Fibroblast of skin of back (primary cell): ENCODE measurements around the gene LINGO3. TPM values are rescaled to one million over a fixed set of nuclear protein-coding genes. Genes with fewer than 3 reads are reported as not detected.
A peak's percentile ranks its signal among the peaks of the same experiment; 100 is the strongest.
"Not testable (repeated sequence)": the region's sequence is repeated elsewhere in the genome, so short reads cannot be mapped to it uniquely, and the experiment has no call there.

Source experiments
- DNase-seq: peaks from one replicate; pipeline ENCODE4 v3.0.0-alpha.2; 2013
- polyA plus RNA-seq, 2 experiments: library from polyadenylated mRNA; unstranded; fragments of 120-200 nt; gene quantifications; one replicate each; pipeline ENCODE4 v1.2.1, GENCODE V29; 2013; ENCODE audit not compliant: insufficient read length in 2 of 2

LINGO3 gene, protein sequence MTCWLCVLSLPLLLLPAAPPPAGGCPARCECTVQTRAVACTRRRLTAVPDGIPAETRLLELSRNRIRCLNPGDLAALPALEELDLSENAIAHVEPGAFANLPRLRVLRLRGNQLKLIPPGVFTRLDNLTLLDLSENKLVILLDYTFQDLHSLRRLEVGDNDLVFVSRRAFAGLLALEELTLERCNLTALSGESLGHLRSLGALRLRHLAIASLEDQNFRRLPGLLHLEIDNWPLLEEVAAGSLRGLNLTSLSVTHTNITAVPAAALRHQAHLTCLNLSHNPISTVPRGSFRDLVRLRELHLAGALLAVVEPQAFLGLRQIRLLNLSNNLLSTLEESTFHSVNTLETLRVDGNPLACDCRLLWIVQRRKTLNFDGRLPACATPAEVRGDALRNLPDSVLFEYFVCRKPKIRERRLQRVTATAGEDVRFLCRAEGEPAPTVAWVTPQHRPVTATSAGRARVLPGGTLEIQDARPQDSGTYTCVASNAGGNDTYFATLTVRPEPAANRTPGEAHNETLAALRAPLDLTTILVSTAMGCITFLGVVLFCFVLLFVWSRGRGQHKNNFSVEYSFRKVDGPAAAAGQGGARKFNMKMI
- not detected for polyA plus RNA-seq (2013, experiment 1 of 2; ENCODE audit: insufficient read length)
- not detected for polyA plus RNA-seq (2013, experiment 2 of 2; ENCODE audit: insufficient read length)

DNA sequence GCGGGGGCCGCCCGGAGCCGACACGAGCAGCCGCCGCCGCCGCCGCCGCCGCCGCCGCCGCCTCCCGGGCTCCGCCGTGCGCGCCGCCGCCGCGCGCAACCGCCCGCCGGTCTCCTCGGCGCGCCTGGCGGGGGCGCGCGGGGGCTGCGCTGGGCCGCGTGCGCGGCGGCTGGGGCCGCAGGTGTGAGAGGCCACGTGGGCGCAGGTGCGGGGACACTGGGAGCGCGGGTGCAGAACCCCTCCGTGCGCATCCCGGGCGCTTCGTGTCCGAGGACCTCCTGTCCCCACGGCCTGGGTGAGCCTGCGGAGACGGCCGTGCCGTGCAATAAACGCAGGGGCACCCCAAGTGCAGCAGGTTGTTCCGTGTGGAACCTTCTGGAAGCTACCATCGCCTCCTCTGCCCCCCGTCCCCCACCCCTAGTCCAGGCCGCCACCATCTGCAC is at the start of gene LINGO3:
Gene LINGO3 (minus strand): TSS at position 41 of the 443 bp plus-strand sequence. CDS start 16,378 bp downstream, outside the sequence.
- DNase-seq: no peak

DNA sequence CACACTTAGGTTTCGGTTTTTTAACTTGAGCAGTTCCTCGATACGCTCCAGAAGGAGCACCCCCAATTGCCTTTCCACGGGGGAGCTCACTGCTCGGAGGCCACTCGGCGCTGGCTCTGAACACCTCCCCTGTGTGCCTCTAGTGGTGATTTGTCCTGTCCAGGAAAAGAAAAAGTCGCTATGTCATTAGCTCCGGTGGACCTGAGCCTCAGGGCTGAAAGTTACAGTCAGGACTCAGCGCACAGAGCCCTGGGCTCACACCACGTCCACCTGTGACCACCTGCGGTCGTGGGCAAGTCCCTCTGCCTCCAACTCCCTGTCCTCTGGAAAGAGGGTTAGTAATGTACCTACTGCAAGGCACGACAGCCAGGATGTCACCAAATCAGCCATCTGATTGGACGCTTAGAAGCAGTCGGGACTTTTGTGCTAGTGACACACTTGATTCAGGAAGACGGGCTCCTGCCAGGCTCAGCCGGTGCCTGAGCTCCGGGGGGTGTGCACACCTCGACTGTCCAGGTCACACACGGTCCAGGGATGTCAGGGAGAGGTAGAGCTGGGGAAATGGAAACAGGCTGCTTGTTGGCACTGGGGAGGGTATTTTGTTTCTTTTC is 48.2 kb upstream of the LINGO3 start:
- DNase-seq: no peak

DNA sequence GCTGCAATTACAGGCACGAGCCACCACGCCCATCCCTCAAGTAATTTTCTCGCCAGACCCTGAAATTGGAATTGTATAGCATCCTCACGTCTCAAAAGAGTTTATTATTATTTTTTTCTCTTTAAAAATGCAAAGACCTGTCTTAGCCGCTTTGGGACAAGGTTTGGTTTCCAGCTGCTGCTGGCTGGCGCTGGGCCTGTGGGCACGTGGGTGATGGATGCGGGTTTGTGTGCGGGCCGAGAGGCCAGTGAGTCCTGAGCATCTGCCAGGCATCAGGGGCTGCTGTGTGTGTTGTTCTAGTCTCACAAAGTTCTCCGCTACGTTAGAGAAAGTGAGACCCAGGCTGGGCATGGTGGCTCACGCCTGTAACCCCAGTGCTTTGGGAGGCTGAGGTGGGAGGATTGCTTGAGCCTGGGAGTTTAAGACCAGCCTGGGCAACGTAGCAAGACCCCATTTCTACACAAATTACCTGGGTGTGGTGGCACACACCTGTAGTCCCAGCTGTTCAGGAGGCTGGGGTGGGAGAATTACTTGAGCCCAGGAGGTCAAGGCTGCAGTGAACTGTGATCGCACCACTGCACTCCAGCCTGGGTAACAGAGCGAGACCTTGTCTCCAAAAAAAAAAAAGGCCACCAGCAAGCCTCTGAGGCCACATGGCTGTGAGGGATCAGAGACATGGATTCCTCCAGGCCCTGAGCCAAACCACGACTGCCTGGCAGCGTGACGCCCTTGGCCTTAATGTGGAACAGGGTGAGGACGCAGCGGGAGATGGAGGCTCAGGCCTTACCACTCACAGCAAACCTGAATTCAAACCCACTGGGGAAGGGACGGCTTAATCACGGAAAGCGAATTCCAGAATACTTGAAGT is 47.4 kb upstream of the LINGO3 start:
- DNase-seq: peak; percentile 76

DNA sequence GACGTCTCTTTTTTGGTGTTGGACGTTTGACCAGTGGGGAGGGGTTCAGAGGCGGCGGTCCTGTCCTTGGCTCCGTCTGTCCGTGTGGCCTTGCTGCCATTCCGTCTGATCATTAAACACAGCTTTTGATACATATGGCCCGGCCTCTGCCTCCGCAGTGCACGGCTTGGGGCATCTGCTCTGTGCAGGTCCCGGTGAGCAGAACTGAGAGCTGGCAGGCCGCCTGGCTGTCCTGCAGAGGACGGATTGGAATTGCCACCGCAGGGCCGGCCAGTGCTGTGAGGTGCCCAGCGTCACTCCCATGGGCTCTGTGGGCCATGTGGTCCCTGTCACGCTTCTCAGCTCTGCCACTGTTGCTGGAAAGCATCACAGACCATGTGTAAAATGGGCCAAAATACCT is 46.7 kb upstream of the LINGO3 start:
- DNase-seq: no peak

DNA sequence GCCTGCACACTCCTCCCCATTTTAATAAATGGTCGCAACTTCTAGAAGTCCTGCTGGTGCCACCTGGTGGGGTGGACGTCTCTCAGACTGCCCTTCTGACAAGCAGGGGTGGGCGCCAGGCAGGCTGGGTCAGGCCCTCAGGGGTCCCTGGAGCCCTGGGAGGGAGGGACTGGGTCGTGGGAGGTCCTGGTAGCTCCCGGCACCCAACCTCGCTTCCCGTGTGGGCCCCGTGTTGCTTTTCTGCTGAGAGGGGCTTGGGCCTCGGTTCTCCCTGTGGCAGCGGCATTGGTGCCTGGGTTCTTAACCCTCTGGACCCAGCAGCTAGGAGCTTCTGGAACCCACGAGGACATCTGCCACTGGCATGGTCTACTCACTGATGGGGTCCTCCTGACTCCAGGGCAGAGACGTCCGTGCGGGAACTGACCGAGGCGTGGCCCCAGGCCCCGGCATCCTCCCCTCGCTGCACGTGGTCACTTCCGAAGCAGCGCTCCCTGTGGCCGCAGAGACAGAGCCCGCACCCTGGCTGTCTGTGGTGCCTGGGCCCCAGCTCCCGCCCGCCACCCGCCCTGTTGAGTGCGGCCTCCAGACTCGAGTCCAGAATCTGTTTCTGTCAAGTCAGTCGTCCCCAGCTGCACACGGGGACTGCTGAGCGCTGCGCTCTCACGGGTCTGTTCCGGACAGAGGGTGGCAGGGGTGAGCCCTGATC is 46.1 kb upstream of the LINGO3 start:
- no peak for DNase-seq

DNA sequence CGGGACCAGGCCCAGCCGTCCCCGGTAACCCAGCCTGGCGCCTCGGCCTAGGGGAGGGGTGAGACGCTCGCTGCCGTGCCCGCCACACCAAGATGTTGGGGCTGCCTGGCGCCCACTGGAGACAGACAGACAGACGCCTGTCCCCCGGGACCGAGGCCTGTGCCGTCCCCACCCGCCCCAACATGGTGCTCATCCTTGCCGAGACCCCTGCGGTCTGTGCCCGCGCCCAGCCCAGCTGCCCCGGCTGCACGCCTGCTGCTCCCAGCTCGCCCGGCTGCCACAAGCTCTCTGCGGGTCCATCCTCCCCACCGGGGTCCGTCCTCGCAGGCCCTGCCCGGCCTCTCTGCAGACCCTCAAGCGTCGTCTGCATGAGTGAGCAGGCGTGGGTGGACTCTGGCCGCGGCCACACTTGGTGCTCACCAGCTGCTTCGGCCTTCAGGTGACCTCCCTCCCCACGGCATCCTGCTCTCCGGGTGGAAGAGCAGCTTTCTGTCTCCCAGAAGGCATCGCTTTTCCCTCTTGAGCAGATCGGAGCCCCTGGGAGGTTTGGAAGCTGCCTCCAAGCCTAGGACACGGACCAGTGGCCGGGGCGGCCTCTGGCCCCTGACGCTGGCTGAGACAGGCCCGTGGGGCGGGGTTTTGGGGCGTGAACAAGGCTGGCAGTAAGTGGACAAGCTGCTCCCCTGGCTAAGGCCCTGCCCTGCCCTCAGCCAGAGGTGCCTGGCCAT is 45.4 kb upstream of the LINGO3 start:
- no peak for DNase-seq

DNA sequence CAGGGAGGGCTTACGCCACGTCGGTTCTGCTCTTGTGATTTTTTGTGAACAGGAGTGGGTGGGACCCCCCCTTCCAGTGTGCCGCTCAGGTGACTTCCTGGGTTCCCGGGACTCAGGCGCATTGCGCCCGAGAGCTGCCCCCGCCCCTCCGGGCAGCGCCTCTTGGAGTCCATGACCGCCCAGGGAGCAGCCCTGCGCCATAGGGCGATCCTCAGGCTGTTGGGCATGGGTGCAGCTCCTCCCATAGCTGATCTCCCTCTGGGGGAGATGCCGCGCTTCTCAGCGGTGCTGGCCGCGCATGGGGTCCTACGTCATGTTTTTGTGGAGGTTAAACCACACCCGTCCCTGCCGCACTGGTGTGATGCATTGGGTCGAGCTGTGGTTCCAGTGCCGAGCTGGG is 44.2 kb upstream of the LINGO3 start:
- no peak for DNase-seq

DNA sequence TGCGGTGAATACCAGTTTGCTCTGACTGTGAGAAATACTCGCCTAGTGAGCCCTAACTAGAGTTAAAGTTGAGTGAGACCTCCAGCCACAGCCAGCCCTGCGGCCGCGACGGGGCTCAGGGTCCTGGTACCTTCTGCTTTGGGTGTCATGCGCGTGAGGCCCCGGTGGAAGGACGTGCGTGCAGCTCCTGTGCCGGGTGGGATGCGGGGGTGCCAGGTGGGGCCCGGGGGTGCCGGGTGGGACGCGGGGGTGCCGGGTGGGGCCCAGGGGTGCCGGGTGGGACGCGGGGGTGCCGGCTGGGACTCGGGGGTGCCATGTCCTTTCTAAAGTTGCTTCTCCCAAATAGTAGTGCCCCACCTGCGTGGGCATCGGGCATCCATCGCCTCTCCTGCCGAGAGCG is 43.6 kb upstream of the LINGO3 start:
- no peak for DNase-seq

DNA sequence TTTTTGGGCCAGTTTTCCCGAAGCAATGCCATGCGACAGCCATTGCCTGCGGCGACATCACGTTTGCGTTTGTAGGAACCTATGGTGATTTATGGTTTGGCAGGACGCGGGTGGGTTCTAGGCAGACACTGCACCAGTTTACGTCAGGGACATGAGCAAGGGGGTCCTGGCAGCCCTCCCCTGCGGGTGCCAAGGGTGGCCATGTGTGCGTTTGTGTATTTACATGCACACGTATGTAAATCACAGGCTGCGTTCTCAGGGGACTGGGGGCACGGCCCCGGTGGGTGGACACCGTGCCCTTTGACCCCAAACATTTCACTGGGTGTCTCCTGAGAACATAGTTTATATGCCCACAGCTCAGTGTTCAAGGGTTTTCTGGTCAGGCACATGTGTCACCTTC is 42.7 kb upstream of the LINGO3 start:
- DNase-seq: no peak

DNA sequence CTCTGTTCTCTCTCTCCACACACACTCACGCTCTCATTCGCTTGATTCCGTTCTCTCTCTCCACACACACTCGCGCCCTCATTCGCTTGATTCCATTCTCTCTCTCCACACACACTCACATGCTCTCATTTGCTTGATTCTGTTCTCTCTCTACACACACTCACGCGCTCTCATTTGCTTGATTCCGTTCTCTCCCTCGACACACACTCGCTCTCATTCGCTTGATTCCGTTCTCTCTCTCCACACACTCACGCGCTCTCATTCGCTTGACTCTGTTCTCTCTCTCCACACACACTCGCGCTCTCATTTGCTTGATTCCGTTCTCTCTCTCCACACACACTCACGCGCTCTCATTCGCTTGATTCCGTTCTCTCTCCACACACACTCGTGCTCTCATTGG is 41.9 kb upstream of the LINGO3 start:
- not testable (repeated sequence) for DNase-seq

DNA sequence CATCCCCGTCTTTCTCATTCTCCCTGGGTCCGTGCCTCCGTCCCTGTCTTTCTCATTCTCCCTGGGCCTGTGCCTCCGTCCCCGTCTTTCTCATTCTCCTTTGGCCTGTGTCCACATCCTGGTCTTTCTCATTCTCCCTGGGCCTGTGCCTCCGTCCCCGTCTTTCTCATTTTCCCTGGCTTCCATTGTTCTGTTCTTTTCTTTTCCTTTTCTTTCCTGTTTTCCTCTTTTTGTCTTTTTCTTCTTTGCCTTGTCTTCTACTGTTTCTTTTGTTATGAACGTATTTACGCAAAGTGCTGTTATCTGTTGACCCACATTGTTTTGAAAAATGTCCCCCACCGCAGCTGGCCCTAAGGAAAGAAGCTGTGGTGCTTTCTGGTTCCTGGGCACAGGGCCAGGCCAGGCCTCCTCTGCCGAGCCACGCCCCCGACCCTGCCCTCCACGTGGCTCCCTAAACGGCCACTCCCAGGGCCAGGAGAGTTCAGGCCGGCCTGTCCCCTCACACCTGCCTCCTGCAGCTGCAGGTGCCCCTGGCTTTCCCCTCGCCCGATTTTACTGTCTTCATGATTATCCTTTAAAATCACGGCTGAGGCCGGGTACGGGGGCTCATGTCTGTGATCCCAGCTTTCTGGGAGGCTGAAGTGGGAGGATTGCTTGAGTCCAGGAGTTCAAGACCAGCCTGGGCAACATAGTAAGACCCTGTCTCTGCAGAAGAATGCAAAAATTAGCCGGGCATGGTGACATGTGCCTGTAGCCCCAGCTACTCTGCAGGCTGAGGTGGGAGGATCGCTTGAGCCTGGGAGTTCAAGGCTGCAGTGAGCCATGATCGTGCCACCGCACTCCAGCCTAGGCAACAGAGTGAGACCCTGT is 38.1 kb upstream of the LINGO3 start:
- DNase-seq: no peak

DNA sequence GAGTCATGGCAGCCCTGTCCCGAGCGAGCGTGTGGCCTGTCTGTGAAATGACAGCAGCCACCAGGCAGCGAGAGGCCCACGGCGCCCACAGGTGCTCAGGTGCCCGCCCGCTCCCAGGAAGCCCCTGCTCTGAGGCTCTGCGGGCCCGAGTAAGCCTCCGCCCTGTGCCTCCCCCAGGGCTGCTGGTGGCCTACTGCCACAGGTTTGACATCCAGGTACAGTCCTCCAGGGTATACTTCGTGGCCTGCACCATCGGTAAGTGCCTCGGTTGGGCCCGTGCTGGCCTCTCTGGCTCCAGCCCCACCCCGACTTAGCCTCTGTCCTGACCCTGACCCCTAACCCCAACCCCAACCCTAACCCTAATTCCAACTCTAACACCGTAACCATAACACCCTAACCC is 37.1 kb upstream of the LINGO3 start:
- no peak for DNase-seq

DNA sequence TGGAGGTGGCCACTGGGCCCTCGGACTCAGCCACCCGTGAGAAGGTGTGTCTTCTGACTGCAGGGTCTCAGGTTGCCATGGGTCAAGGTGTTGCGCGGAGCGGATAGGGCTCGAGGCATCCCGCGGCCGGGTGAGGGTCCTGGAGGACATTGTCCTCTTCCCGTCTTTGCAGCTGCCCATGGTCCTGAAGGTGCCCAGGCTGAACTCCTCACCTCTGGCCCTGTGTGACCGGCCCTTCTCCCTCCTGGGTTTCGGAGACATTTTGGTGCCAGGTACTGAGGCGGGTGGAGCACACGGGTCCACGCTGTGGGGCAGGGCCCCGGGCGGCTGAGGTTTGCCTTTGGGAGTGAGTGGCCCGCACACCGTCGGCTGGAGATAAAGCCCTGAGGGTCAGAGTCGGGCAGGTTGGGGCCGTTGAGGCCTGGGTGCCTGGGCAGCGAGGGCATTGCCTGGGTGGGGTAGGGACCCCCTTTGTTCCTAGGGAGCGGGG is 36.5 kb upstream of the LINGO3 start:
- no peak for DNase-seq

DNA sequence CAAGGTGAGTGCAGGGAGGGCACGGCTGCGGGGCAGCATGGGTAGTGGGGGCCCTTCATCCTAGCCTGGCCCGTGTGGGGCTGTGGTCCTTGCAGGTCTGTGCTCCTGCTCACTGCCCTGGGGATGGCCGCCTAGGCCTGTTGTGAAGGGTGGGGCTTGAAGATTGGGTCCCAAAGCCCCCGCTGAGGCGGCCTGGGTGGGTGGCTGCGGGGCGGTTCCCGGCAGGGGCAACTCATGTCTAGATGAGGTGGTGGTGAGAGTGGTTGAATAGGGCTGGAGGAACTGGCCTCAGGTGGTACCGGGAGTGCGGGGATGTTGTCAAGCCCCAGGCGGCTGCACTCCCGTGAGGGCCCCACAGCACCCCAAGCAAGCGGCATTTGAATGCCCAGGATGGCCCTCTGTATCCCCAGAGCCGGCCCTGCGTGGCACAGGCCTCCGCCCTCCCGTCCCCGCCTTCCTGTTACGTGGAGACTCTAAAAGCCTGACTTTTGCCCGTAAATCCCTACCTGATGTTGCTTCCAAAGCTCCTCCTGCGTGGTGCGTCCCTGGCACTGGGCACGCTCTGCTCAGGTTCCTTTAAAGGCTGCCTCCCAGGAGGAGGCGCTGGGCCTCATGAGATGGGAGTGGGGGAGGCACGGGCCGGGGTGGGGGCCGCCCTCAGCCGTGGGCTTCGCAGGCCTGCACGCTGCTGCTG is 35.5 kb upstream of the LINGO3 start:
- no peak for DNase-seq

DNA sequence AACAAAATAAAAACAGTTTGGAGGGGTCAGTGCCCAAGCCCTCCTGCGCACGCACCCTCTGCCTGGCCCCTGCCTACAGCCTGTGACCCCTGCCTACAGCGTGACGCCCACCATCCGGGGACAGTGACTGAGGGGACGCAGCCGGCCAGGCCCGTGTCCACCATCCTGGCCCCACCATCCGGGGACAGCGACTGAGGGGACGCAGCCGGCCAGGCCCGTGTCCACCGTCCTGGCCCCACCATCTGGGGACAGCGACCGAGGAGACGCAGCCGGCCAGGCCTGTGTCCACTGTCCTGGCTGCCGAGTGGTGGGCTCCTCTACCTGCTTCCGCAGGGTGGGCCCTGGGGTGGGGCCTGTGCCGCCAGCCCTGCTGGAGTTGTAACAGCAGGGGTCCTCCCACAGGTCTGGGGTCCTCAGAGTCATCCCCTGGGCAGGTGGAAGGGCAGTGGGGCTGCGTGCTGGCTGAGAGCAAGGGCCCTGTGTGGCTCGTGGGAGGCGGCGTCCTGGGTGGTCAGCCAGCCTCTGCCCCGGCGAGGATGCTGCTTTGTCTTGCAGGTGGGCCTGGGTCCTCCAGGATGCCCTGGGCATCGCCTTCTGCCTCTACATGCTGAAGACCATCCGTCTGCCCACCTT is 34.8 kb upstream of the LINGO3 start:
- no peak for DNase-seq

DNA sequence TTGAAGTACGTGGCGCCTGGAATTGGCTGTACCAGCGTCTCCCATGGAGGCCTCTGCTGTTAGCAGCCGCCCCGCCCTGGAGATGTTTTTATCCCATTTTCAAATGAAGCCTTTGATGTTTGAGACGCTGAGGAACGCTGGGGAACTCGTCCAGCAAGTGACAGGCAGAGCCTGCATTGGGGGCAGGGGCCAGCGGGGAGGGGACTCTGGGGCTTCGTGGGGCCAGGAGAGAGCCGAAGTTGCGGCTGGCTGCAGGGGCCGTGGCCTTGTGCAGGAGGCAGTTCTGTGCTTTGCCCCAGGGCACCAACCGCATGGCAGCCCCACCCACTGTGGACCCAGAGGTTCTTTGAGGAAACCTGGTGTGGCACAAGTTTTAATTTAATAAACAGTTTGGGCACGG is 34.0 kb upstream of the LINGO3 start:
- DNase-seq: no peak

DNA sequence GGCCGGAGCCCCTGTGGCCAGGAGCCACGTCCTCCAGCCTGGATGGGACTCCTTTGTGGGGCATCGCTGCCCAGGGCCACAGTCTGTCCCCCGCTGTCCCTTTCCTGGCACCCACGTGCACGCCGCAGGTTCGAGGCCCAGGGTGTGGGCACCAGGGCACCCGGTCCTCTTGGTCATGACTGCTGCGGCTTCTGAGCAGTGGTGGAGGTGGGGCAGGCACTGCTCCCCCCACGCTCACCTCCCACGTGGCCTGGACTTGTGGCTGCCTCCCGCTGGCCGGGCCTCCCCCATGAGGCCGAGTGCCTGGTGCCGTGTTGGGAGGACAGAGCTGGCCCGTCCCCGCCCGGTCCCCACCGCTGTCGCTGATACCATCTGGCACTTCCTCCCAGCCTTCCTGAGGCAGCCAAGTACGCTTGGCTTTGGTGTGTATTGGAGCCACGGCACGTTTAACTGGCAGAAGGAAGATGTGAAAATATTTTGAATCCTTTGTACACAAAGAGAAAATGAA is 33.3 kb upstream of the LINGO3 start:
- DNase-seq: no peak

DNA sequence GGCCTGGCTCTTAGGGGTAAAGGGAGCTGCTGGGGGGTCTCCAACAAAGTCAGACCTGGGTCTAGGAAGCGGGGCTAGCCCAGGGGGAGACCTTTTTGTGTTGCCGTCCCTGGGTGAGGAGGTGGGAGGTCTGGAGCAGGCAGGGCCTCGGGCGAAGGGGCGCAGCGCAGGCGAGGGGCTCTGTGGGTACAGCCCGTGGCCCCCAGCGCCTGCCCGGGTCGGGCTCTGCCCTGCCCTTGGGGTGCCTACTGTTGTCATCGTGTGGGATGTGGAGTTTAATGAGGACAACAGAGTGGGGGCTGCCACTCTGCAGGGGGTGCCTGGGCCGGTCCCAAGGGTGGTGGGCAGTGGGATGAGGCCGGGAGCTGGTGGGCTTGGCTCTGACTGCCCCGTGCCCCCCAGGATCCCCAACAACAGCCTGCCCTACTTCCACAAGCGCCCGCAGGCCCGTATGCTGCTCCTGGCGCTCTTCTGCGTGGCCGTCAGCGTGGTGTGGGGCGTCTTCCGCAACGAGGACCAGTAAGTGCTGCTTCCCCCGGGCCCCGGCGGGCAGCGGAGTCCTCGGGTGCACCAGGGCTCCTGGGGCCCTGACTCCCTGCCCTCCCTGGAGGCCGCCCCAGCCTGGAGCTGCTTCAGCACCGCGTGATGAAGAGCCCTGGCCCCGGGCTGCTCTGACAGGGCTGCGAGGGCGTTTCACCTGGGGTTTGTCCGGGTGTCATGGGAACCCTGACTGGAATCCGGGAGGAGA is 32.7 kb upstream of the LINGO3 start:
- DNase-seq: no peak
